Airway epithelial cell (primary cell): ENCODE measurements around the gene C4orf46. TPM values are rescaled to one million over a fixed set of nuclear protein-coding genes. Genes with fewer than 3 reads are reported as not detected.

Experiments
- total RNA-seq: library from RNA; depleted of rRNA; stranded (reverse); fragments of >200 nt; gene quantifications from 2 replicates; pipeline ENCODE4 v1.2.3, GENCODE V29; 2015

The C4orf46 gene
- 6.1 and 10.4 TPM in 2 replicates for total RNA-seq

GRCh38 chr4:158671665-158671914, at the start of gene C4orf46:
Gene C4orf46, minus strand, starts transcription at chr4:158671887. Its CDS starts 86 bp downstream, at chr4:158671801.

GRCh38 chr4:158671915-158672806, 474 bp upstream of the C4orf46 start, which contains the start of gene ETFDH:
Gene ETFDH, plus strand, starts transcription at chr4:158672296. Its CDS starts 161 bp downstream, at chr4:158672457.

Other genes with a start within 250 kb of the C4orf46 start
- not detected in 2 replicates for gene RXFP1, start 150.0 kb downstream of the C4orf46 start, total RNA-seq
- 11.1 and 14.2 TPM in 2 replicates for gene ETFDH, start 409 bp upstream of the C4orf46 start, total RNA-seq
- 24.7 and 30.0 TPM in 2 replicates for gene PPID, start 51.5 kb upstream of the C4orf46 start, total RNA-seq
- gene FNIP2, start 97.1 kb upstream of the C4orf46 start, total RNA-seq: 5.6 and 10.0 TPM in 2 replicates